HG03196 (cell line): ENCODE data around the gene ANO6.
"Not testable (repeated sequence)": the region's sequence is repeated elsewhere in the genome, so short reads cannot be mapped to it uniquely, and the experiment has no call there.

Experiments used
- ATAC-seq: cut with Tn5 transposase; IDR thresholded peaks from one replicate; pipeline ENCODE4 v1.9.1; 2021; ENCODE audit not compliant: unreplicated experiment

Gene ANO6

DNA sequence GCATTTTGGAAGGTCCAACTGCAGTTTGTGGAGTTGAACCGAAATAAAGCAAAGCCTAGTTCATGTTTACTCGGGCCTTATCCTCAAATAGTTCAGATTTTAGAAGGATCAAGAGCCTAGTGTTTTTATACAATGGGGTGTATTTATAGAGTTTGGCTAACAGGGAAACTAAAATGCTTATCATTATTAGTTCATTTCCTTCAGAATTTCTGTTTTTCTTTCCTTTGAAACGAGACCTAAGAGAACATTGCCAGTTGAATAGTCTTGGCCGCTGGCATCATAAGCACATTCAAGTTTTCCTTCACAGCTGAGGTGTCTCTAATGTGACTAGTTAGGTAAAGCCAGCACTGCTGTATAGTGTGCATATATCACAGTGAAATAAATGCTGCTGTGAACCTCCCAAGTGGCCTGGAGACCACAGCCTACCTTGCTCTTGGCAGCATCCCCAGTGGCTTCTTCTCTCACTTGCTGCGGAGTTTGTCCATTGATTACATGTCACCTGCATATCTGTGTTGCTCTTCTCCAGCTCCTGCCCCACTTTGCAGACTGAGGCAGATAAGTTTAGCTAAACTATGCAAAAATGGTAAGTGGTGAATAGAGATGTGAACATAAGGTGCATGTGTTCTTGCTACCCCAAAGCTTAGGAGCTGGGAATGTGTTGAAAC lies 88.8 kb downstream of the ANO6 start:
- no peak for ATAC-seq

DNA sequence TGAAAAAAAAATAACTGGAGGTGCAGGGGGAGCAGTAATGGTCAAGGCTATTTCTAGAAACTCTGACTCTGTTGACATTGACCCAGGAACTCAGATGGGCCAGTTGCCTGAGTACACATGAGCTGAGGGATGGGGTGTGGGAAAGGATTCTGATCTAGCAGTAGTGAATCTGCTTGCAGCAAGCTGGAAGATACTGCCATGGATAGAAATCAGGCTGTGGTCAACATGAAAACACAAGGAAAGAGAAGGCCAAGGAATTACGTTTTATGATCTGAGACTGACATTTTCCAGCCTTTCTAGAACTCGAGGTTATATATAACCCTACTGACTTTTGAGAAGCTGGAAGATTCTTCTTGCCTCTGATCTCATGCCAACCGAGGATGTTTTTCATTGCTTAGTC lies 90.0 kb downstream of the ANO6 start:
- ATAC-seq = no peak

- ATAC-seq = no peak
Measured at GRCh38 chr12:45309836-45310626, 94.1 kb downstream of the ANO6 start.

DNA sequence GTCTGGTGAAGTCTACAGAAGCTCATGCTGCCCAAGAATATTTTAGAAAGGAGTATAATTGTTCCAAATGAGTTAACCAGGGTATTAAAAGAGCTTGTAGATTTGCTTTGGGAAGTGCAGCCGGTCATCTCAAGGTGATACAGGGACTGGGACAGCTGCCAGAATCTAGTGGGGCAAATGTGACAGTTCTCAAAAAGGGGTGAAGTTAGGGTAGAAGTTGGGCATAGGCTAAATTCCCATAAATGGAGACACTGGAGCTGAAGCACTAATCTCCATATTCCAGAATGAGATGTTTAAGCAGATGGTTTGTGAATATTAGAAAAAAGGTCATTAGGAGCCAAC lies 94.7 kb downstream of the ANO6 start:
- ATAC-seq = no peak

DNA sequence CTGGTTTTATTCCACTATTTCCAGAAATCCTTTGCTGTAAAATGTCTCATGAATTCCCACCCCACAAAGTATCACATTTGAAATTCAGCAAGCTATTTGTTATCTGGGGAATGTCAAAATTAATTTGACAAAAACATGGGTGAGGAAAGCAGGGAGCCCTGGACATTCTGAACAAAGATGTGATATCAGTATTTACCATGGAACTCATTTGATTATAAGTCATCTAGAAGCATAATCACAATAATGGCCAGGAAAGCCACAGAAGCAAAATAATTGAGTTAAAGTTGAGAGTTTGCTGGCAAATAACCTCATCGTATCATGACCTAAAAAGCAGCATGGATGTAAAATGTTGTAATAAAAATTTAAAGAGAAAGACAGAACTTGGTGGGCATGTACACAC lies 96.1 kb downstream of the ANO6 start:
- ATAC-seq = no peak

DNA sequence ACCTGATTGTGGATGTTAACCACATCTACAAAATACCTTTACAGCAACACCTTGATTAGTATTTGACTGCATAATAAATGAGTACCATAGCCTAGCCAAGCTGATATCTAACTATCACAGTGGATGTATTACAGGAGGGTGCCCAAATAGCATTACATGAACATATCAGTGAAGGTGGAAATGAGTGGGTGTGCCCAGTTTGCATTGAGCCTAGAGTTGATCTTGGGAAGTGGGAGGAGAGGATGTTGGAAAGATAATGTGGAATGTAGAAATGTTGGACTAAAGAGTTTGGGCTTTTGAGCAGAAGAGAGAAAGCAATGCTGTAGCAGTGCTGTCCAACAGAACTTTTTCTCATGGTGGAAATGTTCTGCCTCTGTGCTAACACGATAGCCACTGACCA lies 98.9 kb downstream of the ANO6 start:
- ATAC-seq = no peak

GRCh38 chr12:45315462-45315861 lies 99.6 kb downstream of the ANO6 start:
- ATAC-seq = no peak

DNA sequence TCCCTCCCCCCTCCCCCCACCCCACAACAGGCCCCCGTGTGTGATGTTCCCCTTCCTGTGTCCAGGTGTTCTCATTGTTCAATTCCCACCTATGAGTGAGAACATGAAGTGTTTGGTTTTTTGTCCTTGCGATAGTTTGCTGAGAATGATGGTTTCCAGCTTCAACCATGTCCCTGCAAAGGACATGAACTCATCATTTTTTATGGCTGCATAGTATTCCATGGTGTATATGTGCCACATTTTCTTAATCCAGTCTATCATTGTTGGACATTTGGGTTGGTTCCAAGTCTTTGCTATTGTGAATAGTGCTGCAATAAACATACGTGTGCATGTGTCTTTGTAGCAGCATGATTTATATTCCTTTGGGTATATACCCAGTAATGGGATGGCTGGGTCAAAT lies 101.4 kb downstream of the ANO6 start:
- not testable (repeated sequence) for ATAC-seq

GRCh38 chr12:45322810-45323209 lies 106.9 kb downstream of the ANO6 start:
- no peak for ATAC-seq

DNA sequence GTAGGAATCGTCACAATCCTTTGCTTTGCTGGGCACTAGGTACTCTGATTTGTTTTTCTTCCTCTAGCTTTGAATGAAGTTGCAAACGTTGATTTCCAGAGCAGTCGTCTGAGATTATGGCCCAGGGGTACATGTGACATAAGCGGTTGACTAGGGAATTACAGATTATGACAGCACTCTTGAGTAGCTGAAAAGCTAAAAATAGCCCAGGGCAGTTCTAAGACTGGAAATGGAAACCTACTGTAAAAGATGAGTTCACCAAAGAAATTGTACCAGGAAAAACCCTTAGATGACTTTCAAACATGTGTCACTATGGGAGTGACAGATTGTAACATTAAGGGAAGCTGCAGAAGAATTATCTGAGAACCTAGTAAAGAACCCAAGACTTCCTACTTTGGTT lies 108.5 kb downstream of the ANO6 start:
- no peak for ATAC-seq

DNA sequence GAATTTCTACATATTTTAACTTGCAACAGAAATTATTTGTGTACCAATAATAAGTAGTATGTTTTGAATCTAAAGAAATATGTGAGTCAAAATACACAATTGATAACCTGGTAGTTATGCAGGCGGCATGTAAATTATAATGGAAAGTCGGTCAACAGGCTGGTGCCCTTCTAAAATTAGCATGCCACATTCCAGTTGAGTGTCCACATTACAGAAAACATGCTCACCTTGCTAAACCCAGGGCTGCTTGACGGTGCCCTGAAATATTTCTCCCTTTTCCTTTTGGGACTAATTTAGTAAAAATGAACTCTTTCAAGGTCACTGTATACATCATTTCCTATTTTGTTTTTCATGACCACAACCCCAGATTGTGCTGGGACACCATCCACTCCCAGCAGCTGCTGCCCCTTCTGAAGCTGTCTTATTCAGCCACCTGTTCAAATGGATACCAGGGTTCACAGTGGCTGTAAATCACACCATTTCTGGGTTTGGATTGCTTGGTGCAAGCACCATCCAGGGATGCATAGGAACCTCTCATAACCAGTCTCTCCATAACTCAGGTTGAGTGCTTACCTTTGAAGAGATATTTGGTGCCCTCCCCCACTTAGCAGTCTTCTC lies 110.6 kb downstream of the ANO6 start:
- no peak for ATAC-seq

- no peak for ATAC-seq
Measured at GRCh38 chr12:45327823-45328383, 112.0 kb downstream of the ANO6 start.

- no peak for ATAC-seq
Measured at GRCh38 chr12:45329238-45329637, 113.3 kb downstream of the ANO6 start.

- no peak for ATAC-seq
Measured at GRCh38 chr12:45329702-45330101, 113.8 kb downstream of the ANO6 start.

DNA sequence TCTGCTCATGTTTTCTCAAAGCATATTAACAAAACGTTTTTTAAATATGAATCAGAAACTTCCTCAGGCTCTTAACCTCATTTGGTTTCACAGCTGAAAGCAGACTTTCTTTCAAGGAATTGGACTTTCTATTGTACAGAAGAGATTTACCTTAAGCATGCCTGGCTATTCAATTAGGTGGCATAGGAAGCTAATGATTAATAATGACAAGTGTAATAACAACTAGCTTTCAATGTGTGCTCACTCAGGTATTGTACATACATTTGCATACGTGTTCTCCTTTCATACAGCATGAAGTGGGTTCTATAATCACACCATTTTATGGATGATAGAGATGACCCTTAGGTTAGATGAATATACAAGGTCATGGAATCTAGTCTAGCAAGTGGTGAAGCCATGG lies 115.7 kb downstream of the ANO6 start:
- ATAC-seq = no peak

DNA sequence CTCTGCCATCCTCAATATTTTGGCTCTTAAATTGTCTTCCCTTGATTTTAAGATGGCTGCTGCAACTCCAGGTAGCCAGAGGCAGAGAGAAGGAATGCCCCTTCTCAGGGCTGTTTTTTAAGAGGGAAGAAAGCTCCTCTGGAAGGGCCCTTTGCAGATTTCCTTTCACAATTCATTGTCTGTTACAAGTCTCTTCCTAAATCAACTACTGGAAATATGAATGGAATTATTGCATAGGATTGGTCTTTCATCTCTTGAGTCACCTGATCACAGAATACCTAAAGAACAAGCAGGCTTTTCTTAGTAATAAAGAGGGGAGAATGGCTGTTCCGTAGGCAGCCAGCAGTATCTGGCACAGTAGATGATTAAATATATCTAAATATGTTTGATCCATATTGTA lies 118.5 kb downstream of the ANO6 start:
- ATAC-seq = no peak

- ATAC-seq = no peak
Measured at GRCh38 chr12:45336331-45336730, 120.4 kb downstream of the ANO6 start.

- ATAC-seq = no peak
Measured at GRCh38 chr12:45336762-45337596, 121.1 kb downstream of the ANO6 start.

- ATAC-seq = no peak
Measured at GRCh38 chr12:45337835-45338234, 121.9 kb downstream of the ANO6 start.

GRCh38 chr12:45338272-45338671 lies 122.4 kb downstream of the ANO6 start:
- no peak for ATAC-seq

GRCh38 chr12:45339035-45339434 lies 123.1 kb downstream of the ANO6 start:
- ATAC-seq = no peak
